ENCODE results near the gene POLR1D.

DNA sequence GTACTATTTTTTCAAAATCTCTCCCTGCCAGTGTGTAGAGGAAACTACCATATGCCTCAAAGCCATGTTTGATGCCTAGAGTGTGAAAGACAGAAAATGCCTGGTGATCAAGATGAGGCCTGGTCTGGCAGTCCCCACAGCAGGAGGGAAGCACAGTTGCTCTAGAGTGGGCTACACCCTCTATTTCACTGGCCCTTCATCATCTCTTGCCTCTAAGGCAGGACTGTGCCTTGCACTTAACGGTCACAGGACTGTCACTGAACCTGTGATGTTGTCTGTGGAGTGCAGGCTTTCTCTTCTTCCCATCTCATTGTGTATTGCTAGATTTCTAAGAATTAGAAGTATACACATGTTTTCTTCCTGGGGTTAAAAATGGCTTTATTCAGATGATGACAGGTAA lies 16.3 kb downstream of the POLR1D start:
- TF ChIP-seq, protein P1, sequence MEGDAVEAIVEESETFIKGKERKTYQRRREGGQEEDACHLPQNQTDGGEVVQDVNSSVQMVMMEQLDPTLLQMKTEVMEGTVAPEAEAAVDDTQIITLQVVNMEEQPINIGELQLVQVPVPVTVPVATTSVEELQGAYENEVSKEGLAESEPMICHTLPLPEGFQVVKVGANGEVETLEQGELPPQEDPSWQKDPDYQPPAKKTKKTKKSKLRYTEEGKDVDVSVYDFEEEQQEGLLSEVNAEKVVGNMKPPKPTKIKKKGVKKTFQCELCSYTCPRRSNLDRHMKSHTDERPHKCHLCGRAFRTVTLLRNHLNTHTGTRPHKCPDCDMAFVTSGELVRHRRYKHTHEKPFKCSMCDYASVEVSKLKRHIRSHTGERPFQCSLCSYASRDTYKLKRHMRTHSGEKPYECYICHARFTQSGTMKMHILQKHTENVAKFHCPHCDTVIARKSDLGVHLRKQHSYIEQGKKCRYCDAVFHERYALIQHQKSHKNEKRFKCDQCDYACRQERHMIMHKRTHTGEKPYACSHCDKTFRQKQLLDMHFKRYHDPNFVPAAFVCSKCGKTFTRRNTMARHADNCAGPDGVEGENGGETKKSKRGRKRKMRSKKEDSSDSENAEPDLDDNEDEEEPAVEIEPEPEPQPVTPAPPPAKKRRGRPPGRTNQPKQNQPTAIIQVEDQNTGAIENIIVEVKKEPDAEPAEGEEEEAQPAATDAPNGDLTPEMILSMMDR (IDR thresholded peaks at IDR 0.05; ENCODE audit: low read depth, low read length, missing input control) = no peak
- TF ChIP-seq RAD21 (IDR thresholded peaks at IDR 0.05) = no peak
- TF ChIP-seq MAX (IDR thresholded peaks at IDR 0.05) = no peak
- TF ChIP-seq YY1 (IDR thresholded peaks at IDR 0.05) = no peak
- TF ChIP-seq TAF1 (conservative IDR thresholded peaks at IDR 0.05) = no peak
- no peak for TF ChIP-seq RXRA (IDR thresholded peaks at IDR 0.05)
- no peak for TF ChIP-seq FOXA1 (IDR thresholded peaks at IDR 0.05)
- no peak for TF ChIP-seq REST (IDR thresholded peaks at IDR 0.05)
- TF ChIP-seq, protein P2, sequence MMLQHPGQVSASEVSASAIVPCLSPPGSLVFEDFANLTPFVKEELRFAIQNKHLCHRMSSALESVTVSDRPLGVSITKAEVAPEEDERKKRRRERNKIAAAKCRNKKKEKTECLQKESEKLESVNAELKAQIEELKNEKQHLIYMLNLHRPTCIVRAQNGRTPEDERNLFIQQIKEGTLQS (IDR thresholded peaks at IDR 0.05) = no peak
